NB4 (cell line): ENCODE results near the gene PCAT6.

Source experiments
- POLR2A ChIP-seq: IDR thresholded peaks from 2 replicates; pipeline ENCODE4 v1.6.1; 2011; ENCODE audit warnings: mild to moderate bottlenecking; ENCODE audit not compliant: insufficient read length; ENCODE audit errors: extremely low read depth
- TF ChIP-seq, protein P1 (sequence below): IDR thresholded peaks from one replicate; pipeline ENCODE4 v1.5.1; 2012; ENCODE audit warnings: low read depth, low read length

DNA sequence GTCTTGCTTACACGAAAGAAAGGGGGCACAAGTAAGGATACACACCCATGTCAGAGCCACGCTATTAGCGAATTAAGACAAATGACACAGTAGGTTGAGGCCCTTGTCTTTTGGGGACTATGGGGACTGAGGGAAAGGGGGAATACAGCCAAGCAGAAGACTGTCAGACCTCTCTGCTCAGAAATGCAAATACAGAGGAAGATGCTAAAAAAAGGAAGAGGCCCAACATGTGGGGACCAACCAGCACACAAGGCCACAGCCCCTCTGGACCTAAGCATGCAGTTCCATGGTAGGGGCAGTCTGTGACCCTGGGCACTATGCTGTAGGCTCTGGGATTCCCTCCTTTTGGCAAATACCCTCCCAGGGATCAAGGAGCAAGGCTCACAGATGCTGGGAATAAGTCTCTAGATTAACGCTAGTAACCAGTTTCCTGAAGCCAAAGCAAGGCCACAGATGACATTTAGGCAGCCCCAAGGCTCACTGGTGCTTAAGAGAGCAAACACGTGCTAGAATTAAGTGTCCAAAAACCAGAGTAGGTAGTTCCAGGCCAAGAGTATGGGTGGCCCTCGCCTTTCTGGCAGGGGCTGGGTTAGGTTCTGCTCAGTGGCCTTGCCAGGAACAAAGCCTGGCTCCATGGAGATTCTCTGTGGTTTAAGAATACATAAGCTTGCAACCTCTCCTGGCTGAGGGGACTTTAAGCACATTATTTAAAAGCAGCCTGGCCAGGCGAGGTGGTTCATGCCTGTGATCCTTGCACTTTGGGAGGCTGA is 40.0 kb downstream of the PCAT6 start:
- TF ChIP-seq, protein P1, sequence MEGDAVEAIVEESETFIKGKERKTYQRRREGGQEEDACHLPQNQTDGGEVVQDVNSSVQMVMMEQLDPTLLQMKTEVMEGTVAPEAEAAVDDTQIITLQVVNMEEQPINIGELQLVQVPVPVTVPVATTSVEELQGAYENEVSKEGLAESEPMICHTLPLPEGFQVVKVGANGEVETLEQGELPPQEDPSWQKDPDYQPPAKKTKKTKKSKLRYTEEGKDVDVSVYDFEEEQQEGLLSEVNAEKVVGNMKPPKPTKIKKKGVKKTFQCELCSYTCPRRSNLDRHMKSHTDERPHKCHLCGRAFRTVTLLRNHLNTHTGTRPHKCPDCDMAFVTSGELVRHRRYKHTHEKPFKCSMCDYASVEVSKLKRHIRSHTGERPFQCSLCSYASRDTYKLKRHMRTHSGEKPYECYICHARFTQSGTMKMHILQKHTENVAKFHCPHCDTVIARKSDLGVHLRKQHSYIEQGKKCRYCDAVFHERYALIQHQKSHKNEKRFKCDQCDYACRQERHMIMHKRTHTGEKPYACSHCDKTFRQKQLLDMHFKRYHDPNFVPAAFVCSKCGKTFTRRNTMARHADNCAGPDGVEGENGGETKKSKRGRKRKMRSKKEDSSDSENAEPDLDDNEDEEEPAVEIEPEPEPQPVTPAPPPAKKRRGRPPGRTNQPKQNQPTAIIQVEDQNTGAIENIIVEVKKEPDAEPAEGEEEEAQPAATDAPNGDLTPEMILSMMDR, result no peak
- no peak for TF ChIP-seq POLR2A
